Activated naive CD4-positive, alpha-beta T cell treated with Interleukin-2 at 50 U/mL for 16 hours (primary cell): ENCODE measurements around the gene CD200.
"Not testable (repeated sequence)": the region's sequence is repeated elsewhere in the genome, so short reads cannot be mapped to it uniquely, and the experiment has no call there.

ENCODE experiments used
- DNase-seq: peaks from one replicate; pipeline ENCODE4 v3.0.0-alpha.2; 2020

CD200 gene

GRCh38 chr3:112362221-112362620 lies 29.3 kb downstream of the CD200 start:
- no peak for DNase-seq

DNA sequence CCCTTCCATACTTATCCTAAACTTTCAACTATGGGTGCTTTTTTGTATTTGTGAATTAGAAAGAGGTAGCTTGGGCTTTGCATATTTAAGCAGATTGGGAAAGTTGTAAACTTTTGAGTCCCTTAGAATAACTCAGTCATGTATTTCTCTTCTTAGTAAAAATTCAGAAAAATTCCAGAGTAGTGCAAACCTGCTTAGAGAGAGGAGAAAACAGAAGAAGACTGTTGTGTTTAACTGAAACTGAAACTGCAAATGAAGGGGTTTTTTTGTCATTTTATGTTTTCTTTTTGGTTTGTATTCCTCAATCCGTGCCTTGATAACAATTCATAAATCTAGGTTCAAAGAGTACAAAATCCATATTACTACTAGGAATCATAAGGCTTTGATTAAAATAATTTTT lies 31.3 kb downstream of the CD200 start:
- DNase-seq, result no peak

DNA sequence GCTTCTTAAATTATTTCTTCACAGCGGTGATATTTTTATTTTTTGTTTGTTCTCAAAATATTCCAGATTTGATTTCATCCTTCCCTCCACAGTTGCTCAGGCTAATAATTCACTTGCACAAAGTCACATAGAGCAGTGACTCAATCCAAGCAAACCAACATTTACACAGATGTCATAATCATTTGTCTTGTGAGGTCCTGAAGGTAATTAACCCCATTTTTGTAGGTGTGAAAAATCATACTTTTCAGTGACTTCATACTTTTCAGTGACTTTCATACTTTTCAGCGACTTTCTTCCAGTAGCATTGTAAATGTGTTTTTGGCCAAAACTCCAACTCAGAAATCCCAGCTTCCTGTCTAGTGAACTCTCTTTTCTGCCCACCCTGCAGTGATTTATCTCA lies 32.1 kb downstream of the CD200 start:
- no peak for DNase-seq

DNA sequence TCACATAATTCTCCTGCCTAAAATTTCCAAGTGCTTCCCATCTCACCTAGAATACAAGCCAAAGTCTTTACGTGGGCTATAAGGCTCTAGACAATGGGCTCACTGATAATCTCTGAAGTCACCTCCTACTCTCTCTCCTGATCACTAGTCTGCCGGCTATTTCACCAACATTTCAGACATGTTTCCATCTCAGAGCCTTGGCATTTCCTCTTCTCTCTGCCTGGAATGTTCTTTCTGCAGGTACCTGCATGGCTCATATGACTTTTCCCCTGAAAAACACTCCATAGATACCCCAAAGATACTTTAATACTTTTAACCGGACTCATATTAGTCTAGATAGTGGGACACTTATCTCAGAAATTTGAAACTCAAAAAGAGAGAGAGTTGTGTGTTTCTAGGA lies 32.7 kb downstream of the CD200 start:
- no peak for DNase-seq

DNA sequence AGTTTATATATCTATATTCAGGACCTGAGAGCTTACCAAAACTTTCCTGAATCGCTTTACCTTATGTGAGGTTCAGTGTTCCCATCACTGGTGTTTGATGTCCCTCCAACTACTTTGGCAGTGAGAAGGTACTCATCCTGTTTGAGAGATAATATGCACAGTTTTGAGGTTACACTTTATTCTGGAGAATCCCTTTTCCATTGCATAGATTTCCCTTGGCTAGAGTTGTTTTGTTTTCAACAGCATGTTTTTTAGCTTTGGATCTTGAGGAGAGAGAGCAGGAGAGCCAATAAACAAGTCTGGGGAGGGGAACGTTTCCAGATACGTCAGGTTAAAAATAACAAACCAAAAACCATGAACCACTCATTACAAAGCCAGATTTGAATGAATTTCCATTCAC lies 33.6 kb downstream of the CD200 start:
- DNase-seq, result no peak

DNA sequence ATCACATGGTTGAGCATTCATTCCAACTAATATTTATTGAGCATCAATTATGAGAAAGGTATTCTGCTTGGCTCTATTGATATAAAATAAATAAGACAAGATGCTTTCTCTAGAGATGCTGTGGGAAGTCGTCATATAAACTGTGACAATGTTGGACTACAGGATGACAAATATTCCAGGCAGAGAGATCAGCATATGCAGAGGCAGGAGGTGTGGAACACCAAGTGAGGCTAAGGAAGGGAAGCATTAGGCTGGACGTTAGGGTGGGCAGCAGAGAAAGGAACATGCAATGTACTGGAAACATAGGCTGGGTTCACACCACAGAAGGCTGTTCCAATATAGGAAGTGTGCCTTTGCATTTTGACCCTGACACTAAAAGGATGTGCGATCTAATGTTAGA lies 38.6 kb downstream of the CD200 start:
- no peak for DNase-seq

DNA sequence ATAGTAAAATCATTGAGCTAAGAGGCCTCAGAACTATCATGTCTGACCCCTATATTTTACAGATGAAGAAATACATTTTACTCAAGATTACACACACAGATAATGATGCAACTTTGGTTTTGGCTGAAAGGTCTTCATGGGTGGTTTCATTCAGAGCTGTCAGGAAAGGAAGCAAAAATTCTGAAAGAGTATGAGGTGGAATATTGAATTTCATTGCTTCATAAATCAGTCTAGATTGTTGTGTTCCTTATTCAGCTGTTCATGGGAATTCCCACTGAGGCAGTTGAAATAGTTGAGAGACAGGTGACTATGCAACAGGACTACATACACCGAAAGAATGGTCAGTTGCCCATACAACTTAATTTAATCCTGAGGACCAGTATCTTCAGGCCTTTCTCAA lies 39.4 kb downstream of the CD200 start:
- DNase-seq, result no peak

- no peak for DNase-seq
Measured at GRCh38 chr3:112373476-112373875, 40.5 kb downstream of the CD200 start.

- DNase-seq, result no peak
Measured at GRCh38 chr3:112373924-112374323, 41.0 kb downstream of the CD200 start.

DNA sequence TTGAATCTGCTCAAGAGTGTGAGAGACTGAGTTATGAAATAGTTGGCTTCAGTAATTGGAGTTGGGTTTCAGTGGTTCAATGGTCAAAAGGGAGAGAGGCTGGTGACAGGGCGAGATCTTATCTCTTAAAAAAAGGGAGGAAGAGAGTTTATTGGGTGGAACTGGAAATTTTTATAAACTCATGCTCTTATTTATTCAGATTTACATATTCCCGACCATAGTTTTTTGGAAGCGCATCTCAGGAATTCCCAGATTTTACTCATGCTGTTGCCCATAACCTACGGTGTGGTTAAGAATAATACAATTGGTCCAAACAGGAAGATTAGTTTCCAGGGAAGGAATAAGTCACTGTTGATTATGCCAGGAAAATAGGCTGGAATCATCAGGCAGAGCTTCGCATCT lies 41.4 kb downstream of the CD200 start:
- no peak for DNase-seq

GRCh38 chr3:112375117-112375516 lies 42.2 kb downstream of the CD200 start:
- no peak for DNase-seq

- no peak for DNase-seq
Measured at GRCh38 chr3:112376241-112376911, 43.4 kb downstream of the CD200 start.

GRCh38 chr3:112376992-112377391 lies 44.0 kb downstream of the CD200 start:
- no peak for DNase-seq

DNA sequence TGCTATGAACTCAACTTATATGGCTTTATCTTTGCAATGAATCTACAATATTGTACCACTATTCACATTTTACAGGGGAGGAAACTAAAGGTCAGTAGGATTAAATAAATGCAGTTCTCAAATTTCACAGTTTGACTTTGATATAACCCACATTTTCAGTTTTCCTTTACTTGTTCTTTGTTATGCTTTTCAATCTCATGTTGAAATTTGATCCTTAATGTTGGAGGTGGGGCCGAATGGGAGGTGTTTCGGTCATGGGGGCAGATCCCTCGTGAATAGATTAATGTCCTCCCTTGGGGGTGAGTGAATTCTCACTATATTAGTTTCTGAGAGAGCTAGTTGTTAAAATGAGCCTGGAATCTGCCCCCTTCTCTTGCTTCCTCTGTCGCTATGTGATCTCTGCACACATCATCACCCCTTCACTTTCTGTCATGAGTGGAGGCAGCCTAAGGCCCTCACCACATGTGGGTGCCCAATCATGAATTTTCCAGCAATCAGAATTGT lies 44.7 kb downstream of the CD200 start:
- DNase-seq, result no peak

DNA sequence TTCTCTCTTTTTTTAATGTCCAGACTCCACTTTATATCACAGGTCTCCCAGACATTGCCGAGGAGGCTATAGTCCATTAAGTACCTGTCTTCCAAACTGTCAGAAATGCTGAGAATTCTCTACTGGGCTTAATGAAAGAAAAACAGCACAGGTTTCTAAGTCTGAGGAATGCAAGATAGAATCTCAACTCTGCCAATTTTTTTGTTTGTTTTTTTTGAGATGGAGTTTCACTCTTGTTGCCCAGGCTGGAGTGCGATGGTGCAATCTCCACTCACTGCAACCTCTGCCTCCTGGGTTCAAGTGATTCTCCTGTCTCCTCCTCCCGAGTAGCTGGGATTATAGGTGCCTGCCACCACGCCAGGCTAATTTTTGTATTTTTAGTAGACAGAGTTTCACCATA lies 45.4 kb downstream of the CD200 start:
- not testable (repeated sequence) for DNase-seq

DNA sequence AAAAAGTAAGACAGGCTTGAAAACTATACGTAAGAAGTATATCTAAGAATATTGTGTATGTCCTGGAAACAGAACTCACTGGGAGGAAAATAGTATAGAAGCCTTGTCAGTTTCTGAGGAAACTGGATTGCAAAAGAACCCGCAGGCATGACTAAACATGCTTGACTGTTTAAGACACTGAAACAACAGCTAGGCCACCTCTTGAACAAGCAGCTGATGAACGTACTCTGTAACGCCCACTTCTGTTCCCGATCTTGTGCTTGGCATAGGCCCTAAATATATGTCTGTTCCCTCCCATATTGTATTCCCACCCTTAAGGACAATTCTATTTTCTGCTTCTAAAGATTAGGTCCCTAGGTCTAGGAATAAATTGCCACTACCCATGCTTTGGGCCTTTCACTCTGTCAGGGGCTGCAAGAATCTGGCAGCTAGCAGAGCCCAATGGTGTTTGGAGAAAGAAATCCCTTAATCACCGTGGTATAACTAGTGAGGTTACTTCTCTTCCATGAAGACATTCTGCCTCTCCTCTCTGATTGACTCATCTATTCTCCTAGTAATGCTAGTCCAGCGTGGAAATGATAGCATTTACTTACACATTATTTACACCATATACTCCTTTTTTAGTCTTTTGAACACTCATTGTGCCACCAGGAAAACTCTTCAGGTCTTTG lies 46.2 kb downstream of the CD200 start:
- no peak for DNase-seq

- DNase-seq, result no peak
Measured at GRCh38 chr3:112381673-112382542, 49.0 kb downstream of the CD200 start.

- no peak for DNase-seq
Measured at GRCh38 chr3:112382543-112383160, 49.7 kb downstream of the CD200 start.

DNA sequence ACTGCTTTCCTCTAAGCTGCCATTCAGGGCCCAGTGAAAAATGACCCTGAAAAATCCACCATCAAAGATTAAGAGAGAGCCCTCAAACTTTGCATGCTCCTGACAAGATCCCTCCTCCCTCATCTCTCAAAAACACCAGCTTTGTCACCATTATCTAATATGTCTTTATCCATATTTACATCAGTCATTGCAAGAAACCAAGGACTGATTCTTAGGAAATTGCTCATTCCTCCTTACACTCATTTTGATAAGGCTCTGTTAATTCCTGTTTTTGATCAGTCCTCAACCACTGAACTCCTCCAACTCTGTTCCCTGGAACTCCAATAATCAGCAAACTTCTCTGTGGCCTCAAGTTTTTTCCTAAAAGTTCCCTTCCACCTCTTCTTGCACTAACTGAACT lies 51.8 kb downstream of the CD200 start:
- DNase-seq, result no peak

GRCh38 chr3:112388972-112389371 lies 56.0 kb downstream of the CD200 start:
- DNase-seq, result no peak

DNA sequence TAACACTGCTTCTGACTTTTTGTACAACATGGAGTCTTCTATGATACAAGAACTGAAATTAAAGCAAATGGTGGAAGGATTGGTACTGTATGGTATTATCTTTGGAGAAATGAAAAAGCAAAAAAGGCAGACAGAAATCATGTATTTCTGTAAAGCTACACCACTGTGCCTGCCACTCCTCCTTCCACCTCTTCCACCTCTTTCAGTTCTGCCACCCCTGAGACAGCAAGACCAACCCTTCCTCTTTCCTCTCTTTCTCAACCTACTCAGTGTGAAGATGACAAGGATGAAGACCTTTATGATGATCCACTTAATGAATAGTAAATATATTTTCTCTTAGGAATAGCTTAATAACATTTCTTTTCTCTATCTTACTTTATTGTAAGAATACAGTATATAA lies 57.0 kb downstream of the CD200 start:
- no peak for DNase-seq

DNA sequence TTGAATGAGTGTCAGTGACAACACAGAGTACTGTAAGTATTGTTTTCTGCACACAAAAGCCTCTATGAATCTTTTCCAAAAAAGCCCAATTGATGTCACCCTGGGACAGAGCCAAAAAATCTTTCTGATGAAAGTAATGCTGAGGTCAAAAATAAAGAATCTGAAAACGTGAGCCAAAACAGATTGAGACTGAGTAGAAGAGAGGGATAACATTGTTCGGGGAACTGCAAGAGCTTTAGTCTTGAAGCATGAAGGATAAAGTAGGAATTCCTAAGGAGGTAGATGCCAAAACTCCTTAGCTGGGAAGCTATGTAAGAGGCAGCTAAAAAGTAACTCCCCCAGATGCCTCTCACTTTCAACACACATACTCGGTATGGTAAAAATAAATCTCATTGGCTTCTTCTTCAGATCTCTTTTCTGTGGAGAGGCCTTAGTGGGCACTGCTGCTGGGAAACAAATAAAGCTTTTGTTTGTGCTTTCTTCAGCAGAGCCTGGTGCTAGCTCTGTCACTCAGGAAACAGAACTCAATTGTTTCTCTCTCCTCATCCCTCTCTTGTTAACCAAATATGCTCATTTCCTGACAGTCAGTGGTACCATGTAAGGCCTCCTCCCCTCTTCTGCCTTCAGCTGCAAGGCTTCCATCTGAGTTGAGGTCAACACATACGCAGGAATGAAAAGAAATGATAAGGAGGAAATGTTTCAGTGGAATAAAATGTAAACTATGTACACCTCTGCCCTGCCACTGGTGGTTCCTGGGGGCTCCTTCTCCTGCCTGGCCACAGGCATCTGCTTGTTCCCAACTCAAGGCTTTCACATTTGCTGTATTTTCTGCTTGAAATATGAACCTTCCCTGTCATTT lies 58.1 kb downstream of the CD200 start:
- no peak for DNase-seq
